8988T (cell line): ENCODE measurements around the gene LRRC8B.
"Not testable (repeated sequence)": the region's sequence is repeated elsewhere in the genome, so short reads cannot be mapped to it uniquely, and the experiment has no call there.

Experiments used
- DNase-seq: peaks from one replicate; pipeline ENCODE4 v3.0.0; 2011

The LRRC8B gene

DNA sequence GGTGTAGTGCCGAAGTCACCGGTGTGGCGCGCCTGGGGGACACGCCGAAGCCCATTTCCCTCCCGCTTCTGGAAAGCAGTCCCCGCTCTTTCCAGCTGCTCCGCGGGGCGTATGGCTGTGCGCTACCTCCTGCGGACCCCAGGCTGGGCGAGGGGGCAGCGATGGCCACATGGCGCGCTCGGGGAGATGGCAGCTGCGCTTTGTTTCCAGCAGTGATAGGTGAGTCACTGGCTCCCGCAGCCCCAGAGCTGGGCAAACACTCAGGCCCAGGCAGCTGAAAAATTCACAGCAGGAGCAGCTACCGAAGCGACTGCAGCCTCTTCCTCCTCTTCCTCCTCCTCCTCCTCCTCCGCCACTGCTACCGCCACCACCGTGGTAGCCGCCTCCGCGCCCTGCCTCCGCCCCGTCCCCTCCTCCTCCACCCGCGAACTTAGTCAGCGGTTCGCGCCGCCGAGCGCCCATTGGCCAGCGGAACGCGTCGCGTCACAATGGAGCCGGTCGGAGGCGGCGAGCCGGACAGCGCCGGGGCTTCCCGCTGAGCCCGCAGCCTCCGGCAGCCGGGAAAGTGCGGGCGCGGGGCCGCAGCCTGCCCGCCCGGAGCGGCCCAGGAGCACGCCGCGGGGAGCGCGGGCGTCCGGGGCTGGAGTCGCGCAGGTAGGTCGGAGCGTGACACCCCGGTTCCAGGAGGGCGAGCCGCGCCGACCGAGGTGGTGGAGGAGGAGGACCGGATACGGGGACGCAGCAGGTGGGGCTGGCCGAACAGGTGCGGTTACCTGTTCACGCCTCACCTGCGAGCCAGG is at the start of gene LRRC8B:
Gene LRRC8B (plus strand): TSS at position 461 of the 800 bp plus-strand sequence. CDS start 57,822 bp downstream, outside the sequence.
- peak; percentile 68 for DNase-seq

DNA sequence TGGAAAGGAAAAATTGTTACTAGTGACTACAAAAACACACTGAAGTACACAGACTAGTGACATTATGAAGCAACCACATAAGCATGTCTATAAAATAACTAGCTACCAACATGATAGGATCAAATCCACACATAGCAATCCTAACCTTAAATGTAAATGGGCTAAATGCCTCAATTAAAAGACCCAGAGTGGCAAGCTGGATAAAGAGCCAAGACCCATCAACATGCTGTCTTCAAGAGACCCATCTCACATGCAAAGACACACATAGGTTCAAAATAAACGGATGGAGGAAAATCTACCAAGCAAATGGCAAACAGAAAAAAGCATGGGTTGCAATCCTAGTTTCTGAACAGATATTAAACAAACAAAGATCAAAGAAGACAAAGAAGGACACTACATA is 49.4 kb upstream of the LRRC8B start:
- DNase-seq: no peak

DNA sequence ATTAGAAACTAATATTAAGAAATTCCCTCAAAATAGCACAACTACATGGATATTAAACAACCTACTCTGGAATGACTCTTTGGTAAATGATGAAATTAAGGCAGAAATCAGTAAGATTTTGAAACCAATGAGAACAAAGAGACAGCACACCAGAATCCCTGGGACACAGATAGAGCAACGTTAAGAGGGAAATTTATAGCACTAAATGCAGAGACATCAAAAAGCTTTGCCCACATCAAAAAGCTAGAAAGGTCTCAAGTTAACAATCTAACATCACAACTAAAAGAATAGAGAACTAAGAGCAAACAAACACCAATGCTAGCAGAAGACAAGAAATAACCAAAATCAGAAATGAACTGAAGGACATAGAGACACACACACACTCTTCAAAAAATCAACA is 48.6 kb upstream of the LRRC8B start:
- DNase-seq: no peak

DNA sequence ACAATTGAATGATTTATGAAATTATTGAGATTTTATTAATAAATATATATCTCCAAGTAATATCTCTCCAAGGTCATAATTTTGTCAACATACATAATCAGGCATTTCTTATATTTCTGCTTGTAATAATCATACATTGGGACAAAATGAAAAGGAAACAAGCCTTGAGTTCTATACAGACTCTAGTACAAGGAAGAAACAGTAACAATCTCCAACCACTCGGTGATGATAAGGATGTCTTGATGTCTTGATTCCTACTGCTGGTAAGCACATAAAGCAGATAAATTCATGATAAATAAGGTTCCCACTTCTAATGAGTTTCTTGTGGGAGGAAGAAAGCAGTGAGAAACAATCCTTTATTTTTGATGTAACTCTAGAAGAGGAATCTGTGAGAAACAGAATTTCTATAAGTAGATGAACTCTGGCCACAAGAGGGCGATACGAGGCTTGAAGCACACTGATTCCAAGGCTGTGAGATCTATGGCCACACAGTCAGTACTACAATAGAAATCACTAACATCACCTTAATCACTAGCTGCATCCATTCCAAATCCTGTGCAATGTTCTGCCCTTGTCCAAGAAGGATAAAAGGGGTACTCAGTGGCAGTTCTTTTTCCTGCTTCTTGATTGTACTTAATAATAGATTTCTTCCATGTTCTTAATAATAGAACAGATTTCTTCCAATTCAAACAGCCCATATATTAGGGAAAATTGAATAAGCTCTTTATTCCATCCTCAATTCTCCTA is 41.4 kb upstream of the LRRC8B start:
- no peak for DNase-seq

DNA sequence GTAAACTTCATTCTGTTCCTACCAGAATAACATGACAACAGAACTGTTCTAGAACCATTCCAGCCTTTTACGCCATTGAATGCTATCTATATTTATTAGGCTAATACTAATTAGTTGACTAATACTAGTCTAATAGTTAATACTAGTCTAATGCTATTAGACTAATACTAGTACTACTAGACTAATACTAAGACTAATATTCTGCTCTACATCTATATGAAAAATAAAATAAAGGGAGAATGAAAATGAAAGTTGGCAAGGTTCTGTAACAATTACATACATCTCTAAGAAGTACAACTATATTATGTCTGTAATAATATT is 40.9 kb upstream of the LRRC8B start:
- DNase-seq: no peak

DNA sequence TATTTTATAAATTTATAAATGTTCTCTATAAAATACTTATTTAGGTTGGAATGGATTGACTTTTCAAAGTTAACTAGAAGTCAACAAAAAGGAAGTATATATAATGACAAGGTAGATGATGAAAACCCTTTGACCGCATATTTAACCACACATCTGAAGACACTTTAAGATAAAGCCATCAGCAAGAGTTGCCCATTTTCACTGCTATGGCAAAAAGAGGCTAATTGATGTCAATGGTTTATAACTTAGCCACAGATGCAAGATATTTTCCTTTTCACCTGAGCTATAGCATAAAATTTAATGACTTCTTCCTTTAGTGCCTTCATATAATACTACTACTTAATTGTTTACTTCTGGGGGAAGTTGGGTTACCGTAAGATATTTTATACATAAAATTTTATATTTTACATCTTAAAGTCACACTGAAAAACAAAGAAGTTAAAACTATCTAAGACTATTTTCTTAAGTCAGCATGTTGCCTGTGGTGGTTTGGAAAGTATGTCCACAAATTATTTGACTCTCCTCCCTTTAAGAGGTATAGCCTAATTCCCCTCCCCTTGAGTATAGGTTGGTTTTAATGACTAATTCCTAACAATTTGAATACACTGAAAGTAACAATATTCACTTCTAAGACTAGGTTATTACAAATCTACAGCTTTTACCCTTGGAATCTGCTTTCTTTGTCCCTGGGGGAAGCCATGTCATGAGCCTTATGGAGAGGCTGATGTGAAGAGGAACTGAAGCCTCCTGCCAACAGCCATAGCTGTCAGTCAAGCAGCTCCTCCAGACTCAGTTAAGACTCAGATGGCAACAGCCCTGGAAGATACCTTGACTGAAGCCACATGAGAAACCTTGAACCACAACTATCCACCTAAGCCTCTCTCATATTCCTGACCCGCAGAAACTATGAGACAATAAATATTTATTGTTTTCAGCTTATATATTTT is 40.3 kb upstream of the LRRC8B start:
- DNase-seq: no peak

DNA sequence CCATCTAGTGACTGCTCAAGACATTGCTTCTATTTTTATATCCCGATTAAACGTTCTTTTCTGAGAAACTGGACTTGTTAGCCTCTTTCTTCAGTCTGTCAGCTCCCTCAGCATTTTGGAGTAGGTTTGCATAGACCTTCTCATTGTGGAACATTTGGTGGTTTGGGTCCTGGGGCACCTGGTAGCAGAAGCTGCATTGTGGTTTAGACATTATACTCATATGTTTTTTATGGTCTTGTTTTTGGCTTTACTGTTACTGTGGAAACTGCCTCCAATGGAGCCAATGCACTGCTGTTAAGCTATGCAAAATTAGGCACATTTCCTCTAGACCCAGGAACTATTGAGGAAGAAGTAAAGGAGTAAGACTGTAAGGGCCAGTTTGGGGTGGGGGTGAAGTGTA is 36.7 kb upstream of the LRRC8B start:
- DNase-seq: no peak

DNA sequence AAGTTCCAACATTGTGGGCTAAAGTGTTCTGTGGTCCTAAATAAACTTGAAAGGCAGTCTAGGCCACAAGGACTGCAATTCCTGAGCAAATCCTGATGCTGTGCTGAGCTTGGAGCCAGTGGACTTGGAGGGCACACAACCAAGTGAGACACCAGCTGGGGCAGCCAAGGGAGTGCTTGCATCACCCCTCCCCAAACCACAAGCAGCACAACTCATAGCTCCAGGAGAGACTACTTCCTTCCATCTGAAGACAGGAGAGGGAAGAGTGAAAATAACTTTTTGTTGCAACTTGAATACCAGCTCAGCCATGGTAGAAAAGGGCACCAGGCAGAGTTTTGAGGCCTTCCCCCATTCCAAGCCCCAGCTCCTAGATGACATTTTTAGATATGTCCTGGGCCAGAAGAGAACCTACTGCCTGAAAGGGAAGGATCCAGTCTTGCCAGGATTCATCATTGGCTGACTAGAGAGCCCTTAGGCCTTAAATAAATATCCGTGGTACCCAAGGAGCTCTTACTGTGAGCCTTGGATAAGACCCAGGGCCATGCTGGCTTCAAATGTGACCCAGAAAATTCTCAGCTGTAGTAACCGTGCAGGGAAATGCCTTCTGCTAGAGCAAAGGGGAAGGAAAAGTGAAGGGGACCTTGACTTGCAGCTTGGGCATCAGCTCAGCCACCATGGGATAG is 35.4 kb upstream of the LRRC8B start:
- DNase-seq: no peak

DNA sequence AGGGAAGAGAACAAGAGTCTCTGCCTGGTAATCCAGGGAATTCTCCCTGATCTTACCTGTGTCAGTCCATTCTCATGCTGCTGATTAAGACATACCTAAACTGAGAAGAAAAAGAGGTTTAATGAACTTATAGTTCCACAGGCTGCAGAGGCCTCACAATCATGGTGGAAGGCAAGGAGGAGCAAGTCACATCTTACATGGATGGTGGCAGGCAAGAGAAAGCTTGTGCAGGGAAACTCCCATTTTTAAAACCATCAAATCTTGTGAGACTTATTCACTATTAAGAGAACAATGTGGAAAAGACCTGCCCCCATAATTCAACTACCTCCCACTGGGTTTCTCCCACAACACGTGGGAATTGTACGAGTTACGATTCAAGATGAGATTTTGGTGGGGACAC is 34.2 kb upstream of the LRRC8B start:
- DNase-seq: no peak

DNA sequence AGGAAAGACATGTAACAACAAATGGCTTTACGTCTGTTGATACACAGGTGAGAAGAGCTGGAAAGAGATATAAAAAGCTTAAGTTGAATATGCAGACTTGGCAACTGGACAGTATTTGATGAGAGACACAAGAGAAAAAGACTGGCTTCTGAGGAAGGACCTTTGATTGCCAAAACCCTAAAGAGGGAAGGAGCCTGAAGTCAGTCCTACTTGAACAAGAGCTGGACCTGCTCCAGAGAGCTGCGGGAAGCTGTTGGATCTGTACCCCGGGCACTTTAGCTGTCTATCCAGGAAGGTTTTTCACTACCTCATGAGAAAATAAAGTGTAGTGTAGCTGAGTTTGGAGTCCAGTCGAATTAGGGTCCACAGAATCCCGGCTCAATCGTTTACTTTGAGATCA is 25.3 kb upstream of the LRRC8B start:
- DNase-seq: no peak

DNA sequence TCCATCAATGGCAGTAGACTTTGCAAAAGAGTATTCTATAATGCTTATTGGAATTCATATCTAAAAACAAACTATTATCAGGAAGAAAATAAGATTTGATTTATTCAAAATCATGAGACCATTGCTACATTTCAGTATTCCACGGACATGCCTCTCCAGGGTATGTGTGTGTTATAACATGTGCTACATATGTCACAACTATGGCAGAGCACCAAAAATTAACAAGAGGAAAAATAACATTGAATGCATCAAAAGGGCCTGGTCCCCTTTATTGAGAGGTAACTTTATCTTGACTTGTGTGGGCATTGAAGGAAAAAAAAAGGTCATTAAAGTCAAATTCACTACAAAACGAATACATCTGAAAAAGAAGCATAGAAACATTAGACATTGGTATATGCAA is 22.6 kb upstream of the LRRC8B start:
- DNase-seq: no peak

DNA sequence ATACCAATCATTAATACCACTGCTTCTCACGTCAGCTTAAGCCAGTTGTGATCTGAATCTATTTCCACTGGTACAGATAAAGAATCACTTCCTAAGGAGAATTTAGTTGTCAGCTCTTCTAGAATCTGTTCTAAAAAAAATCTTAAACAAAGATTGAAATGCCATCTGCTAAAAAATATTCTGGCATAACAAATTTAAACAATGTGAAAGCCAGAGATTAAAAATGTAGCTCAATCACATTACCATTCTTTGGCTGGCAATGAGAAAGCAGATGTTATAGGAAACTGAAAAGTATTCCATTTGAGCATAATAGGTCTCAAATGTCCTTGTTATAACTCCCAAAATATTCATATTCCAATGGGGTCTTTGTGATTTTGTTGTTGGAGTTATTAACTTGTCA is 21.7 kb upstream of the LRRC8B start:
- DNase-seq: no peak

DNA sequence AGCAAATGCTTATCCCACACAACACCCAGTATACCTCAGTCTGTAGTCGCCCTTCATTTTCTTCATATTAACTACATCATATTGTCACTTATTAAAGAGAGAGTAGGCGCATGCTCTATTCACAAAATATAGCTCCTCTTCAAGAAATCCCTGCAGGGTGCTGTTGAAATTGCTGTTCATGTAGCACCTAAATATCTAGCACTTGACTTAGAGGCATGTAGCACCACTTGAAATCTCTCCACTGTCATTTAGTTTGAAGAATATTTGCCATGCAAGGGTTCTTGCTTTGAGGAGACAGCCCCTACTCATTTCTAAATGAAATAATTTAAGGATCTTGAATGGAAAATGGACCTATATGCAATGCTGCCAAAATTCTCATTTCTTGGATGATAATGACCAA is 20.9 kb upstream of the LRRC8B start:
- no peak for DNase-seq

DNA sequence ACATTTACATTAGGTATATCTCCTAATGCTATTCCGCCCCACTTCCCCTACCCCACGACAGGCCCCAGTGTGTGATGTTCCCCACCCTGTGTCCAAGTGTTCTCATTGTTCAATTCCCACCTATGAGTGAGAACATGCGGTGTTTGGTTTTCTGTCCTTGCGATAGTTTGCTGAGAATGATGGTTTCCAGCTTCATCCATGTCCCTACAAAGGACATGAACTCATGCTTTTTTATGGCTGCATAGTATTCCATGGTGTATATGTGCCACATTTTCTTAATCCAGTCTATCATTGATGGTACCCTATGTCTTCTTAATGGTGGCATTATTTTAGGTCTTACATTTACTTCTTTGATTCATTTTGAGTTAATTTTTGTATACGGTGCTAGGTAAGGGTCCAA is 14.6 kb upstream of the LRRC8B start:
- not testable (repeated sequence) for DNase-seq

DNA sequence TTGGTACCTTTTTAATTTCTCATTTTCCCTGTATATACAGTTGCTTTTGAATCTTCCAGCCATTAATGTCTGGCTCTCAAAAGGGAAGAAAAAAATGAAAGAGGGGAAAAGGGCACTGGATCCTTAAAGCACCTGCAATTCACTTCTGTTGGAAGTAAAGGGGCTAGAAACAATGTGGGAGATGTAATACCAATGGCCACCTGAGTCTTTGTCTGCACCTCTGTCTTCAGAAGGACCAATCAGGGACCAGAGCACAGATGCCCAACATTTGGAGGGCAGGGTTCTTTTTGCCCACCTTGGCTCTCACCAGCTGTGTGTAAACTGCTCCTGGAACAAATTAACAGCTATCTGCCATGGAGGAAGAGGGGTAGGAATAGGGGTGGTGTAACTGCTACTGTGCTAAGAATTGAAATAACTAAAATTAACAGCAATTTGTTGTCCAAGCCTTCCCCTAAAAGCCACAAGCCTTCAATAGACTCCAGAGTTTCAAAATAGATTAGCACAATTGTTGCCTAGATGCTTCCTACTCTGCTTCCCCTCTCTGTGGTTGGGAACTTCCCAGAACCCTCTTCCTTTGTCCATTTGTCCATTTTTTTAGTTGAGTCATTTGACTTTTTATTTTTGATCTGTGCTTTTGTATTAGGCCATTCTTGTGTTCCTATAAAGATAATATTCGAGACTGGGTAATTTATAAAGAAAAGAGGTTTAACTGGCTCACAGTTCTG is 11.5 kb upstream of the LRRC8B start:
- DNase-seq: no peak

DNA sequence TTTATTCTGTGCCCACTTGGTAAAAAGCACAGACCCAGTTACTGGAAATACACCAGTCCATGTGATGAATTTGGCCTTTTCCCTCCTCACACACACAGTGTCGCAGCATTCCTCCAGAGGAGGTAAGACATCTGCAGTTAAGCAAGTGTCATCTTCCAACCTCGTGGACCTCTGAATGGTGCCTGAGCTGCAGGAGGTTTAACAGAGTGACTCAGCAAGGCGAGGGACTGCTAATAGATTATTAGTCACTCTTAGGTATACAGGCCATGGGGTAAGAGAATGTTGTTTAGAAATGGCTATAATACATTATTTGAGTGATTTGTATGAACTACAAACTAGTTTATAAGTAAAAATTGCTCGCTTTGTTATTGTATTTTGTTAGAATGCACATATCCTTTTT is 8.6 kb upstream of the LRRC8B start:
- DNase-seq: no peak

DNA sequence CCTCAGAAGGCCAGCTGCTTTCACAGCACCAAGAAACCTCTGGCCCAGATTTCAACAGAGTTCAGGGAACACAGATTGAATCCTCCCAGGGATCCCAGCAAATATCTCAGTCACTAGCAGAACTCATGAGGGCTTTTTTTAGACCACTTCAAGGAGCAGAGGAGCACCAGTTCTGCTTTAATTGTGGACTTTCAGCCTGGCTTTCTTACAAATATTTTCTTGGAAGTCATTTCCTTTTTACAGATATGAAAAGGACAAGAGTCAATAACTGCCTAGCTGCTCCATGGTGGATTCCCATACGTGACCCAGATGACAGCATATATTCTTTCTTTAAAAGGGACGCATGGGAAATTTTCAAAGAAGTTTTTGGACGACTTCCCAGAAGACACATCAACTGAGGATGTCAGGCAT is 6.4 kb upstream of the LRRC8B start:
- DNase-seq: no peak

DNA sequence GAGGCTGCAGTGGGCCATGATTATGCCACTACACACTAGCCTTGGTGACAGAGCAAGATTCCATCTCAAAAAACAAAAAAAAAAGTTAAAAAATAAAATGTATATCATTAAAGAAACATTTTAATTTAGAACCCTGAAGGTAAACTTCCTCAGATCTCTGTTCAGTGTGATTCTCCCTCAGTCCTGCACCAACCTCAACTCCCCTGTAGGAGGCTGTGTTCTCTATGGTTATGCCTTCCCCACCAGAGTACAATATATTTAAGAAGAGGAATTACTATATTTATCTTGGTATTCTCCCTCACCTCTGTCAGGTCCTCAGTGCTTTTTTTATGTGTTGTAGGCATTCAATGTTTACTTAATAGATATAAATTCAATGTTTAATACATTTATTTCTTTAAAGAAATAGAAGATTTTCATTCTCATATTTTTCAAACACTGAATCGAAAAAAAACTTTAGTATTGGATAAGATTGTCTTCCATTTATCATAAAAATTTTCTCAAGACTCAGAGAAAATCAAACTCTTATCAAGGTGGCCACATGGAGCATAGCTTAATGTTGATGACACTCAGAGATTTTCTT is 4.8 kb upstream of the LRRC8B start:
- no peak for DNase-seq

DNA sequence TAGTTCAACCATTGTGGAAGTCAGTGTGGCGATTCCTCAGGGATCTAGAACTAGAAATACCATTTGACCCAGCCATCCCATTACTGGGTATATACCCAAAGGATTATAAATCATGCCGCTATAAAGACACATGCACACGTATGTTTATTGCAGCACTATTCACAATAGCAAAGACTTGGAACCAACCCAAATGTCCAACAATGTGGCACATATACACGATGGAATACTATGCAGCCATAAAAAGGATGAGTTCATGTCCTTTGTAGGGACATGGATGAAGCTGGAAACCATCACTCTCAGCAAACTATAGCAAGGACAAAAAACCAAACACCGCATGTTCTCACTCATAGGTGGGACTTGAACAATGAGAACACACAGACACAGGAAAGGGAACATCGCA is 2.7 kb upstream of the LRRC8B start:
- not testable (repeated sequence) for DNase-seq

DNA sequence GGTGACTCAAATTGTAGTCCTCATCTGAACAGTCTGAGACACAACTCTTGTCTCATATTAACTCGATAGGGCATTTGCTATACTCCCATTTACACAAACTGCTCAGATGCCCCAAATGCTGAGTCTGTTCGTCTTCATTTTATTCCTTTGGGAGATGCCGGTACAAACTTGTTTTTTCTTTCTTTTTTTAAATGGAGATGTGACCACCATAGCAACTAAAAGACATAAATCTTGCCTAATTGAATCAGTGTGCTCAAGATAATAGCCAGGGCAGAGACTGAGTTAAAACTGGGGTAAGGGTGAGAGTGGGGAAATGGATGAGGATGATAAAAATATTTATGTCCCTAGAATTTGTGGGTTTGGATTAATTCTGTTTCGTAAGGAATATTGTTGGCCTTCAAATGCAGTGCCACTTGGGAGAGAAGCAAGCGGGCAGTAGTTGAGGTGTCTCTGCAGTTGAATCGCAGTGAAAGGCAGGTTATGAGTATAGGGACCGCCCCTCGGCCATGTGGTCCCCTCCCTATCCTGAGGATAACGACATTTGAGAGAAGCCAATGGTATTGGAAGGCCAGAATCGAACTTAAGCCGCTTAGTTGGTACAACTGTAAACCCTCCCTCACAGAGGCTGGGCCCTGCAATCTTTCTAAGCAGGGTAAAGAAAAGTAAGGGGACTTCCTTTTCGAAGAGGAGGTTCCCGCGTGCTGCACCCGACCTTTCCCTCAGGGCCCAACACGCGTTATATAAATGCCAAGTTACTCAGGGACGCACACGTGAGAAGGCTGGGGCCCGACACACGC is 859 bp upstream of the LRRC8B start:
- DNase-seq: peak; percentile 31
